AG04449 (cell line): ENCODE results near the gene SIAH2.

Source experiments
- CTCF ChIA-PET: fragments of 350-600 bp; formaldehyde crosslinking; extraction: SDS; loops from one replicate; lab custom pipeline; 2021; ENCODE audit warnings: antibody characterized with exemption; lab: Yijun Ruan, JAX
- POLR2A ChIA-PET: fragments of 400-600, 350-600 bp; formaldehyde crosslinking; extraction: SDS; loops from one replicate; lab custom pipeline; 2020; ENCODE audit warnings: antibody characterized with exemption, inconsistent platforms; lab: Yijun Ruan, JAX
- DNase-seq: peaks from one replicate; pipeline ENCODE4 v3.0.0-alpha.2; 2010; ENCODE audit warnings: low read depth, low spot score
- H3K4me3 ChIP-seq: 2 replicates; pipeline ENCODE4 v1.5.1; 2011; ENCODE audit warnings: low read depth, mild to moderate bottlenecking, control low read depth, low read length
- TF ChIP-seq, protein P1 (sequence below): IDR thresholded peaks from one replicate; pipeline ENCODE4 v1.5.1; 2011; ENCODE audit warnings: mild to moderate bottlenecking, moderate library complexity, low read length, control low read depth, inconsistent platforms; ENCODE audit not compliant: insufficient read depth; ENCODE audit errors: missing control alignments

The SIAH2 gene

DNA sequence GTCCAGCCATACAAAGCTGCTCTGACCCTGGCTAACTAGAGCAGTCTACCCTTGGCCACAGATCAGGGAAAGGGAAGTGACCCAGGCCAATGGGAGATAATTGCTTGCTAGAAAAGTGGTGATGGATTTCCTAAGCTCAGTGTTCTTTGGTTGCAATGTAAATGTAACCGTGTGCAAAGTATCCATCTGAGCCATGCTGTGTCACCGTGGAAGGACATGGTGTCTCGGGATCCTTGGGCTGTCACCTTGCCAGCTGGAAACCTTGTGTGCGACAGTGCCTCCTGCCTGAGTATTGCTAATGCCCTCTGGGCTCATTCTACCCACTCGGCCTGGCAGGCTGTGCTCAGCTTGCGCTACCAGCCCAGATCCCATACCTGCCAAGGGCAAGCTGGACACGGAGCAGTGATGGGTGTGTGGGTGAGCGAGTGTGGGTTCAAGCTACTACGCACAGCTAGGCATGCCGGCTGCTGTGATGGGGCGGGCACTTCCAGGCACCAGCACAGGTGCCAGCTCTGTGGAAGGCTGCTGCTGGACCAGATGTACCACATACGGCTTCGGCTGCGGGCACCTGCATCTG is 10.7 kb upstream of the SIAH2 start:
- H3K4me3 ChIP-seq, result no peak overlapping the region
- TF ChIP-seq, protein P1, sequence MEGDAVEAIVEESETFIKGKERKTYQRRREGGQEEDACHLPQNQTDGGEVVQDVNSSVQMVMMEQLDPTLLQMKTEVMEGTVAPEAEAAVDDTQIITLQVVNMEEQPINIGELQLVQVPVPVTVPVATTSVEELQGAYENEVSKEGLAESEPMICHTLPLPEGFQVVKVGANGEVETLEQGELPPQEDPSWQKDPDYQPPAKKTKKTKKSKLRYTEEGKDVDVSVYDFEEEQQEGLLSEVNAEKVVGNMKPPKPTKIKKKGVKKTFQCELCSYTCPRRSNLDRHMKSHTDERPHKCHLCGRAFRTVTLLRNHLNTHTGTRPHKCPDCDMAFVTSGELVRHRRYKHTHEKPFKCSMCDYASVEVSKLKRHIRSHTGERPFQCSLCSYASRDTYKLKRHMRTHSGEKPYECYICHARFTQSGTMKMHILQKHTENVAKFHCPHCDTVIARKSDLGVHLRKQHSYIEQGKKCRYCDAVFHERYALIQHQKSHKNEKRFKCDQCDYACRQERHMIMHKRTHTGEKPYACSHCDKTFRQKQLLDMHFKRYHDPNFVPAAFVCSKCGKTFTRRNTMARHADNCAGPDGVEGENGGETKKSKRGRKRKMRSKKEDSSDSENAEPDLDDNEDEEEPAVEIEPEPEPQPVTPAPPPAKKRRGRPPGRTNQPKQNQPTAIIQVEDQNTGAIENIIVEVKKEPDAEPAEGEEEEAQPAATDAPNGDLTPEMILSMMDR, result no peak
- DNase-seq, result no peak
- CTCF ChIA-PET, result interaction anchor here (1.5 to 4.1 kb wide), 2 partner anchors 11 to 14 kb away, joined by 13 to 20 read pairs; partner anchors contain the start of gene SIAH2
- POLR2A ChIA-PET, result interaction anchor here (3.0 kb wide), 1 partner anchor 10 kb away, joined by 12 read pairs; the partner anchor contains the start of gene SIAH2

DNA sequence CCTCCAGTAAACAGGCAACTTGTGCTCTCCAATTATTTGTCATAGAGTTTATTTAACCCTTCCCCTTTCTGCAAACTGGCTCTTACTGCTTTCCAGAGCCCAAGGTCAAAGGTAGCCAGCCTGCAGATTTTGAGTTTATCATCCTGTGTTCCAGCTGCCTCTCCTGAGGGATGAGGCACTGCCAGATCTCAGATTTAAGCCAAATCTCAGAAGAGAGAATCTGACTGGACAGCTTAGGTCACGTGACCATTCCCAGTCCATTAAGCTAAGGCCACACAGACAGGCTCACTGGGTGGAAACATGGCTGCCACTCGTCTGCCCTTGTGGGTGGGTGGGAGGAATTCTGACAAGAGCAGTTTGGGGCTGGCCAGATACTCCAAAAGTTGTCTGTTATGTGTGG is 8.6 kb upstream of the SIAH2 start:
- no peak for DNase-seq
- H3K4me3 ChIP-seq, result no peak overlapping the region
- TF ChIP-seq, protein P1, result no peak
- ChIA-PET CTCF (interaction anchor here (1.7 to 4.1 kb wide), 2 partner anchors 8 to 16 kb away, joined by 8 to 20 read pairs; partner anchors contain the start of gene SIAH2), POLR2A (no interaction called here)

DNA sequence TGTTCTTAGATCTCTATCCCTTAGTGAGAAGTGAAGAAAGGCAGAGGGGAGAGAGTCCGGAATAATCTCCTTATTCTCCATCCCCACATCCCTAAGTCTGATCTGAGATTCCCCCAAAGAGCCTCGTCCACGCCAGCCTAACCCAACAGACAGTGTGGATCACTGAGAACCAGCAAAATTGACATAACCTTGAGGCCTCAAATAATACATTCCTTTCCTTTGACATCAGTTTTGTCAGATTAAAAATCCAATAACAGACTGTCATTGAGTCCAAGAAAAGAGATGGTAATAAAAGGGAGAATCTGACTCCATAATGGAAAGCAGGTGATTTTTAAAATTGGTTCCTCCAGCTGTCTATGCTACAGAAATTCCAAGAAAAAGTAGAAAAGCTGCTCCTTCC is 7.7 kb upstream of the SIAH2 start:
- CTCF ChIA-PET, result interaction anchor here (1.7 to 4.1 kb wide), 2 partner anchors 8 to 17 kb away, joined by 8 to 20 read pairs; partner anchors contain the start of gene SIAH2
- TF ChIP-seq, protein P1, result no peak
- H3K4me3 ChIP-seq, result no peak overlapping the region
- POLR2A ChIA-PET, result no interaction called here
- DNase-seq, result no peak

DNA sequence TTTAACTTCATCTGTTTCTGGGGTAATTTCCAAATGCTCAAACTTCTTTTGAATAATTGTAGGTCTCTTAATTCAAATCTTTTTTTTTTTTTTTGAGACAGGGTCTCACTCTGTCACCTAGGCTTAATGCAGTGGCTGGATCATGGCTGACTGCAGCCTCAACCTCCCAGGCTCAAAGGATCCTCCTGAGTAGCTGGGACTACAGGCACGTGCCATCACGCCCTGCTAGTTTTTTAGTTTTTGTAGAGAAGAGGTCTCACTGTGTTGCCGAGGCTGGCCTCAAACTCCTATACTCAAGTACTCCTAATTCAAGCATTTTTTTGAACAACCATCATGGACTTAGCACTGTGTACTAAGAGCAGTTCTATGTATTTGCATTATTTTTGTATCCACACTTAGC is 3.8 kb upstream of the SIAH2 start:
- ChIA-PET POLR2A (interaction anchor here (0.8 kb wide), 1 partner anchor 220 kb away, joined by 3 read pairs; the partner anchor contains the start of genes EIF2A and SERP1), CTCF (interaction anchor here (1.0 to 5.8 kb wide), 4 partner anchors 9 to 379 kb away, joined by 3 to 53 read pairs (median 4); no protein-coding TSS in a partner anchor)
- TF ChIP-seq, protein P1, result no peak
- no peak for DNase-seq
- no peak overlapping the region for H3K4me3 ChIP-seq

DNA sequence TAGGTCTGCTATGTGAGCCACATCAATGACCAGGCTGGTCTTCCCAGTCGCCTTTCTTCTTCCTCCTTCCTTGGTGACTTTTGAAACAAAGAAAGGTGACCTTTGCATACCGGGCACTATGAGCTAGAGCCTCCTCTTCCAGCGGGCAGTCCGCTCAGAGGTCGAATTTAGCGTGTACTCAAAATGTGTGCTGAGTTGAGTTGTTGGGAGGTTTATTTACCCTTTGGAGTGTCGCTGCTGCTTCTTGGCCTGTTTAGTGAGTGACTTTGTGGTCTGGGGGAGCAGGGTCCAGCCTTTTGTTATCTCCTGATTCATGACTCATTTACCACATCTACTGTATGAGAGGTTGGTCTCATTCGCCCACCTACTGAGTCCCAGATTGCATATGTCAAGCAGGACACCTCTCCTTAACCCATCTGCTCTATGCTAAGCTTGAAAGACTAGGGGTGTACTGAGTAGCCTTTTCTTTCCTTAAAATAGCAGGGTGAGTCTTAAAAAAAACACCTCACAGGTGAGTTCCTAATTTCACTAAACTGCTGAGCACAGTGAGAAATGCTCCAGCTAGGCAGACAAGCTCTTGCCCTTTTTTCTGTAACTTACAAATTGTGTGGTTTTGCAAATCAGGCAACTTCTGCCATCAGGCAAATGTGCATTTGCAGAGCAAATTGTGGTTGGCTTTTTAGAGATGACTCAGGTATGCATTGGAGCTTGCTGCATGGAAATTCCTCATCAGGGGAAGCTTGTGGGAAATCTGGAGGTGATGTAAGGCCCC is 3.2 kb upstream of the SIAH2 start:
- H3K4me3 ChIP-seq, result no peak overlapping the region
- TF ChIP-seq, protein P1, result no peak
- ChIA-PET POLR2A (interaction anchor here (0.8 kb wide), 1 partner anchor 220 kb away, joined by 3 read pairs; the partner anchor contains the start of genes EIF2A and SERP1), CTCF (interaction anchor here (1.0 to 5.8 kb wide), 4 partner anchors 10 to 380 kb away, joined by 3 to 53 read pairs (median 4); no protein-coding TSS in a partner anchor)
- no peak for DNase-seq

DNA sequence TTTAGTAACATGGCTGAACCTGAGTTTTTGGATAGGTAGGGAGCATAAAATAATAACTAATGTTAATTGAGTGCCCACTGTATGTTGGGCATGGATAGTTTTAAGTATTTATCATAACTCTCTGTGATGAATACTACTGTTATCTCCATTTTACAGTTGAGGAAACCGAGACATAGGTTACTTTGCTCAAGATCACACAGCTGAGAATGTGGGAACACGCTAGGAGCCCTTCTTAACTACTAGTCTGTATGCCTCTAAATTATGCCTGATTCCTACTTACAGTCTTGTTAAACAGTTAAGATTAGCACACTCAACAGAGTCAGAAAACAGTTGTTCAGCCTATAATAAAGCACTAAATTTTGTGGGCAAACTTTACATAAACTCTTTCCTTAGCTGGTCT is 2.0 kb upstream of the SIAH2 start:
- H3K4me3 ChIP-seq, result no peak overlapping the region
- TF ChIP-seq, protein P1, result no peak
- CTCF ChIA-PET, result interaction anchor here (1.2 to 5.8 kb wide), 7 partner anchors 7 to 100 kb away, joined by 4 to 53 read pairs (median 7); no protein-coding TSS in a partner anchor
- DNase-seq, result no peak
- POLR2A ChIA-PET, result no interaction called here
